IMR-90 (cell line): ENCODE measurements around the gene GPRC5C.

Source experiments
- BHLHE40 ChIP-seq: fragments of 150-350 bp; IDR thresholded peaks from 2 replicates; pipeline ENCODE4 v1.6.1; 2016; ENCODE audit warnings: mild to moderate bottlenecking, low read depth, low read length
- CEBPB ChIP-seq: IDR thresholded peaks from 2 replicates; pipeline ENCODE4 v1.6.1; 2012; ENCODE audit warnings: low read depth, low read length, improper control_type of control experiment
- CTCF ChIP-seq: conservative IDR thresholded peaks from 2 replicates; pipeline ENCODE4 v1.5.1; 2012; ENCODE audit warnings: mild to moderate bottlenecking, low read depth, low read length, improper control_type of control experiment
- ELK1 ChIP-seq: fragments of 150-350 bp; IDR thresholded peaks from 2 replicates; pipeline ENCODE4 v1.6.1; 2016; ENCODE audit warnings: low read depth, mild to moderate bottlenecking, low read length, moderate library complexity, borderline replicate concordance
- FOS ChIP-seq: fragments of 150-350 bp; IDR thresholded peaks from 2 replicates; pipeline ENCODE4 v1.6.1; 2016; ENCODE audit warnings: low read depth, low read length
- MAFK ChIP-seq: IDR thresholded peaks from 2 replicates; pipeline ENCODE4 v1.6.1; 2012; ENCODE audit warnings: low read depth, low read length, improper control_type of control experiment
- MAZ ChIP-seq: IDR thresholded peaks from 2 replicates; pipeline ENCODE4 v1.6.1; 2012; ENCODE audit warnings: low read depth, mild to moderate bottlenecking, low read length, improper control_type of control experiment, moderate library complexity, borderline replicate concordance
- POLR2A ChIP-seq: IDR thresholded peaks from 2 replicates; pipeline ENCODE4 v1.6.1; 2012; ENCODE audit warnings: mild to moderate bottlenecking, low read depth, low read length
- RAD21 ChIP-seq: IDR thresholded peaks from 2 replicates; pipeline ENCODE4 v1.6.1; 2012; ENCODE audit warnings: low read length, improper control_type of control experiment
- RFX5 ChIP-seq: IDR thresholded peaks from 2 replicates; pipeline ENCODE4 v1.8.0; 2012; ENCODE audit warnings: low read depth, mild to moderate bottlenecking, low read length, moderate library complexity
- SMC3 ChIP-seq: fragments of 150-350 bp; IDR thresholded peaks from 2 replicates; pipeline ENCODE4 v1.6.1; 2016; ENCODE audit warnings: low read depth, mild to moderate bottlenecking, antibody characterized with exemption, low read length, moderate library complexity
- USF2 ChIP-seq: fragments of 150-350 bp; IDR thresholded peaks from 2 replicates; pipeline ENCODE4 v1.6.1; 2017; ENCODE audit warnings: mild to moderate bottlenecking, antibody characterized with exemption, low read length, low read depth

GRCh38 chr17:74427763-74428153 is 4.1 kb upstream of the GPRC5C start:
- TF ChIP-seq CTCF = no peak
- no peak for TF ChIP-seq BHLHE40
- no peak for TF ChIP-seq MAFK
- TF ChIP-seq POLR2A = no peak
- TF ChIP-seq RAD21 = no peak
- TF ChIP-seq RFX5 = no peak
- TF ChIP-seq SMC3 = no peak
- no peak for TF ChIP-seq MAZ
- TF ChIP-seq CEBPB = no peak
- TF ChIP-seq FOS = no peak
- TF ChIP-seq USF2 = no peak
- no peak for TF ChIP-seq ELK1
